ENCODE data around the gene CFAP20DC.

DNA sequence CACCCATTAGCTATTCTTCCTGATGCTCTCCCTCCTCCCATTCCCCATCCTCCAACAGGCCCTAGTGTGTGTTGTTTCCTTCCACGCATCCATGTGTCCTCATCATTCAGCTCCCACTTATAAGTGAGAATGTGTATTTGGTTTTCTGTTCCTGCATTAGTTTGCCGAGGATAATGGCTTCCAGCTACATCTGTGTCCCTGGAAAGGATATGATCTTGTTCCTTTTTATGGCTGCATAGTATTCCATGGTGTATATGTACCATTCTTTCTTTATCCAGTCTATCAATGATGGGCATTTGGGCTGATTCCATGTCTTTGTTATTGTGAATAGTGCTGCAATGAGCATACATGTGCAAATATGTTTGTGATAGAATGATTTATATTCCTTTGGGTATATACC lies 56.3 kb downstream of the CFAP20DC start:
- no peak for TF ChIP-seq EZH2 (IDR thresholded peaks at IDR 0.05; ENCODE audit: borderline replicate concordance)
- TF ChIP-seq, protein P1, sequence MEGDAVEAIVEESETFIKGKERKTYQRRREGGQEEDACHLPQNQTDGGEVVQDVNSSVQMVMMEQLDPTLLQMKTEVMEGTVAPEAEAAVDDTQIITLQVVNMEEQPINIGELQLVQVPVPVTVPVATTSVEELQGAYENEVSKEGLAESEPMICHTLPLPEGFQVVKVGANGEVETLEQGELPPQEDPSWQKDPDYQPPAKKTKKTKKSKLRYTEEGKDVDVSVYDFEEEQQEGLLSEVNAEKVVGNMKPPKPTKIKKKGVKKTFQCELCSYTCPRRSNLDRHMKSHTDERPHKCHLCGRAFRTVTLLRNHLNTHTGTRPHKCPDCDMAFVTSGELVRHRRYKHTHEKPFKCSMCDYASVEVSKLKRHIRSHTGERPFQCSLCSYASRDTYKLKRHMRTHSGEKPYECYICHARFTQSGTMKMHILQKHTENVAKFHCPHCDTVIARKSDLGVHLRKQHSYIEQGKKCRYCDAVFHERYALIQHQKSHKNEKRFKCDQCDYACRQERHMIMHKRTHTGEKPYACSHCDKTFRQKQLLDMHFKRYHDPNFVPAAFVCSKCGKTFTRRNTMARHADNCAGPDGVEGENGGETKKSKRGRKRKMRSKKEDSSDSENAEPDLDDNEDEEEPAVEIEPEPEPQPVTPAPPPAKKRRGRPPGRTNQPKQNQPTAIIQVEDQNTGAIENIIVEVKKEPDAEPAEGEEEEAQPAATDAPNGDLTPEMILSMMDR (IDR thresholded peaks at IDR 0.05; ENCODE audit: poor library complexity) = no peak
